SK-N-SH (cell line): ENCODE results near the gene UCP2. TPM values are rescaled to one million over a fixed set of nuclear protein-coding genes. Genes with fewer than 3 reads are reported as not detected.
A peak's percentile ranks its signal among the peaks of the same experiment; 100 is the strongest.

ENCODE experiments used
- CTCF ChIA-PET: fragments of 300-600, 350-600 bp; formaldehyde crosslinking; extraction: SDS; loops from one replicate; lab custom pipeline; 2021; lab: Yijun Ruan, JAX
- POLR2A ChIA-PET: fragments of 350-600 bp; sonication (Branson Sonifier 250); formaldehyde crosslinking; extraction: SDS; loops from one replicate; lab custom pipeline; 2020; ENCODE audit warnings: antibody characterized with exemption, inconsistent platforms; lab: Yijun Ruan, JAX
- DNase-seq: peaks from one replicate; pipeline ENCODE4 v3.0.0; 2012
- H2AFZ ChIP-seq: fragments of 200-600 bp; sonication (generic); 2 replicates; pipeline ENCODE4 v1.8.1; 2016; ENCODE audit warnings: antibody characterized with exemption, mild to moderate bottlenecking, low read depth
- H3F3A ChIP-seq: fragments of 200-600 bp; sonication (generic); replicated peaks from 2 replicates; pipeline ENCODE3; 2016; ENCODE audit warnings: antibody characterized with exemption, mild to moderate bottlenecking; ENCODE audit not compliant: insufficient read depth
- H3K27ac ChIP-seq, 2 experiments: fragments of 200-500 bp in 1 of 2; fragments of 200-600 bp in 1 of 2; sonication (Bioruptor generic) in 1 of 2; sonication (generic), shearing (Covaris generic) in 1 of 2; 2 replicates each; pipeline versions ENCODE4 v1.5.1 to v1.6.1; 2014 to 2016; ENCODE audit warnings: low read depth in 2 of 2, inconsistent platforms in 1 of 2, low read length in 1 of 2, mild to moderate bottlenecking in 1 of 2, mixed read lengths in 1 of 2
- H3K27me3 ChIP-seq: fragments of 200-600 bp; sonication (generic), shearing (Covaris generic); 2 replicates; pipeline ENCODE4 v1.6.1; 2016; ENCODE audit warnings: mixed run types; ENCODE audit not compliant: insufficient read depth
- H3K36me3 ChIP-seq, 2 experiments: fragments of 200-500 bp in 1 of 2; fragments of 200-600 bp in 1 of 2; sonication (Bioruptor generic) in 1 of 2; sonication (generic) in 1 of 2; replicated peaks in 1 of 2; 2 replicates each; pipeline versions ENCODE3 to v1.5.1; 2014 to 2016; ENCODE audit warnings: low read length in 1 of 2, mild to moderate bottlenecking in 1 of 2; ENCODE audit not compliant: insufficient read depth in 2 of 2, control insufficient read depth in 1 of 2
- H3K4me1 ChIP-seq, 2 experiments: fragments of 200-500 bp in 1 of 2; fragments of 200-600 bp in 1 of 2; sonication (Bioruptor generic) in 1 of 2; sonication (generic), shearing (Covaris generic) in 1 of 2; 2 replicates each; pipeline versions ENCODE4 v1.5.1 to v1.6.1; 2014 to 2016; ENCODE audit warnings: low read depth in 1 of 2, low read length in 1 of 2, mixed run types in 1 of 2; ENCODE audit not compliant: insufficient read depth in 2 of 2, control insufficient read depth in 1 of 2
- H3K4me2 ChIP-seq: fragments of 200-600 bp; sonication (generic), shearing (Covaris generic); 2 replicates; pipeline ENCODE4 v1.6.1; 2017; ENCODE audit warnings: mixed run types
- H3K4me3 ChIP-seq, 2 experiments: fragments of 200-500 bp in 1 of 2; fragments of 200-600 bp in 1 of 2; sonication (Bioruptor generic) in 1 of 2; sonication (generic), shearing (Covaris generic) in 1 of 2; 2 replicates each; pipeline versions ENCODE4 v1.5.1 to v1.8.1; 2014 to 2016; ENCODE audit warnings: low read depth in 2 of 2, inconsistent platforms in 1 of 2, low read length in 1 of 2, mild to moderate bottlenecking in 1 of 2, mixed read lengths in 1 of 2, moderate library complexity in 1 of 2
- H3K79me2 ChIP-seq: fragments of 200-600 bp; sonication (generic); 2 replicates; pipeline ENCODE4 v1.8.1; 2017; ENCODE audit warnings: mild to moderate bottlenecking; ENCODE audit not compliant: insufficient read depth
- H3K9ac ChIP-seq: fragments of 200-600 bp; sonication (generic); 2 replicates; pipeline ENCODE4 v1.6.1; 2017; ENCODE audit warnings: mixed run types
- H3K9me2 ChIP-seq: fragments of 200-600 bp; sonication (generic); 2 replicates; pipeline ENCODE4 v1.6.1; 2017; ENCODE audit warnings: mixed run types
- H3K9me3 ChIP-seq: fragments of 200-600 bp; sonication (generic); 2 replicates; pipeline ENCODE4 v1.6.1; 2017; ENCODE audit warnings: mixed run types, mild to moderate bottlenecking, moderate library complexity
- H4K20me1 ChIP-seq: fragments of 200-600 bp; sonication (generic); 2 replicates; pipeline ENCODE4 v1.6.1; 2017; ENCODE audit warnings: mild to moderate bottlenecking, mixed run types; ENCODE audit not compliant: insufficient read depth
- ELF1 ChIP-seq: IDR thresholded peaks from 2 replicates; pipeline ENCODE4 v1.4.0; 2012
- EP300 ChIP-seq, 2 experiments: IDR thresholded peaks; 2 replicates each; pipeline versions ENCODE4 v1.4.0 to v1.6.1; 2012; ENCODE audit warnings: borderline replicate concordance in 1 of 2, low read depth in 1 of 2, low read length in 1 of 2
- EZH2phosphoT487 ChIP-seq: fragments of 200-600 bp; sonication (generic); IDR thresholded peaks from 2 replicates; pipeline ENCODE4 v1.6.1; 2017; ENCODE audit warnings: low read depth, mixed run types, mild to moderate bottlenecking, antibody characterized with exemption, moderate library complexity, borderline replicate concordance
- FOSL2 ChIP-seq: IDR thresholded peaks from 2 replicates; pipeline ENCODE4 v1.4.0; 2012; ENCODE audit warnings: low read depth, mild to moderate bottlenecking, moderate library complexity, borderline replicate concordance
- FOXJ3 ChIP-seq: sonication (generic); formaldehyde crosslinking; IDR thresholded peaks from 2 replicates; pipeline ENCODE4 v1.5.1; 2020; ENCODE audit warnings: mild to moderate bottlenecking, missing genetic modification reagents
- FOXM1 ChIP-seq: IDR thresholded peaks from 2 replicates; pipeline ENCODE4 v1.4.0; 2012; ENCODE audit warnings: low read depth, mild to moderate bottlenecking
- GABPA ChIP-seq: IDR thresholded peaks from 2 replicates; pipeline ENCODE4 v1.4.0; 2012; ENCODE audit warnings: low read depth, mild to moderate bottlenecking
- GATA2 ChIP-seq: sonication (generic); formaldehyde crosslinking; IDR thresholded peaks from 2 replicates; pipeline ENCODE4 v1.5.0; 2020; ENCODE audit warnings: mild to moderate bottlenecking, missing genetic modification reagents
- MEF2A ChIP-seq: IDR thresholded peaks from 2 replicates; pipeline ENCODE4 v1.4.0; 2012; ENCODE audit warnings: low read depth, borderline replicate concordance
- MXI1 ChIP-seq: IDR thresholded peaks from 2 replicates; pipeline ENCODE4 v1.6.1; 2012; ENCODE audit warnings: mild to moderate bottlenecking, low read depth, low read length, improper control_type of control experiment
- NFIC ChIP-seq: IDR thresholded peaks from 2 replicates; pipeline ENCODE4 v1.4.0; 2012; ENCODE audit warnings: borderline replicate concordance
- NRF1 ChIP-seq: IDR thresholded peaks from 2 replicates; pipeline ENCODE4 v1.6.1; 2012; ENCODE audit warnings: low read depth, mild to moderate bottlenecking, low read length
- PBX3 ChIP-seq: IDR thresholded peaks from 2 replicates; pipeline ENCODE4; 2012
- POLR2AphosphoS5 ChIP-seq: IDR thresholded peaks from 2 replicates; pipeline ENCODE4 v1.6.1; 2012; ENCODE audit warnings: low read depth, low read length
- RAD21 ChIP-seq: IDR thresholded peaks from 2 replicates; pipeline ENCODE4 v1.6.1; 2012; ENCODE audit warnings: mild to moderate bottlenecking, low read length
- RCOR1 ChIP-seq: fragments of 150-350 bp; IDR thresholded peaks from 2 replicates; pipeline ENCODE4 v1.6.1; 2017; ENCODE audit warnings: antibody characterized with exemption, low read length
- RFX5 ChIP-seq: IDR thresholded peaks from 2 replicates; pipeline ENCODE4 v1.6.1; 2012; ENCODE audit warnings: mild to moderate bottlenecking, improper control_type of control experiment, low read length
- RXRA ChIP-seq: IDR thresholded peaks from 2 replicates; pipeline ENCODE4 v1.4.0; 2012; ENCODE audit warnings: low read depth, mild to moderate bottlenecking, borderline replicate concordance
- SIN3A ChIP-seq: IDR thresholded peaks from 2 replicates; pipeline ENCODE4 v1.6.1; 2012; ENCODE audit warnings: low read depth, mild to moderate bottlenecking, low read length, moderate library complexity, borderline replicate concordance
- SMC3 ChIP-seq: IDR thresholded peaks from 2 replicates; pipeline ENCODE4 v1.6.1; 2012; ENCODE audit warnings: low read depth, low read length, improper control_type of control experiment
- TAF1 ChIP-seq: IDR thresholded peaks from 2 replicates; pipeline ENCODE4 v1.6.1; 2012; ENCODE audit warnings: low read depth, mild to moderate bottlenecking, low read length, moderate library complexity, borderline replicate concordance
- TCF12 ChIP-seq: IDR thresholded peaks from 2 replicates; pipeline ENCODE4 v1.4.0; 2012
- TEAD4 ChIP-seq: IDR thresholded peaks from 2 replicates; pipeline ENCODE4 v1.4.0; 2012; ENCODE audit warnings: mild to moderate bottlenecking, borderline replicate concordance; ENCODE audit not compliant: insufficient read depth
- YY1 ChIP-seq: IDR thresholded peaks from 2 replicates; pipeline ENCODE4 v1.4.0; 2012; ENCODE audit warnings: low read depth, mild to moderate bottlenecking
- ZBTB33 ChIP-seq: IDR thresholded peaks from 2 replicates; pipeline ENCODE4 v1.4.0; 2012; ENCODE audit warnings: low read depth, borderline replicate concordance
- WGBS: methylation state at CpG from one replicate; pipeline ENCODE4 v1.1.6; 2017; ENCODE audit warnings: low lambda C conversion rate; 5-methylcytosine and 5-hydroxymethylcytosine counted together
- polyA plus RNA-seq, 3 experiments: library from polyadenylated mRNA; depleted of rRNA; stranded (reverse); fragments of >200 nt; gene quantifications; 2 replicates each; pipeline ENCODE4 v1.2.3, GENCODE V29; 2012
- TF ChIP-seq, protein P1 (sequence below): fragments of 150-350 bp; IDR thresholded peaks from 2 replicates; pipeline ENCODE4 v1.6.1; 2017; ENCODE audit warnings: antibody characterized with exemption, low read length, low read depth, borderline replicate concordance
- TF ChIP-seq, protein P2 (sequence below): fragments of 200-600 bp; sonication (generic); IDR thresholded peaks from 2 replicates; pipeline ENCODE4 v1.6.1; 2017; ENCODE audit warnings: antibody characterized with exemption, mild to moderate bottlenecking, moderate library complexity
- TF ChIP-seq, protein P3 (sequence below): fragments of 150-350 bp; IDR thresholded peaks from 2 replicates; pipeline ENCODE4 v1.6.1; 2016; ENCODE audit warnings: mild to moderate bottlenecking, low read depth, low read length

UCP2 gene
- 28.5 and 36.0 TPM in 2 replicates for polyA plus RNA-seq (2012; rRNA removed)
- polyA plus RNA-seq (2012; cell fraction: cytosol; rRNA removed), result 18.0 and 29.1 TPM in 2 replicates
- 14.2 and 16.1 TPM in 2 replicates for polyA plus RNA-seq (2012; cell fraction: nucleus; rRNA removed)

- Histone ChIP-seq H3K27ac (peak within 1 kb of the TSS; percentile 87 to 98), H3K9me2 (no peaks in the 10 kb centered on the region), H3K4me3 (peak within 1 kb of the TSS; percentile 70 to 93), H3K27me3 (no peaks in the 10 kb centered on the region), H3K4me2 (peak within 1 kb of the TSS; percentile 98), H3K9ac (peak within 1 kb of the TSS; percentile 83), H3F3A (peaks cover 2% of the 10 kb centered on the region), H2AFZ (peak within 1 kb of the TSS; percentile 98), H3K36me3 (peaks cover 0 to 21% of the 10 kb centered on the region in 2 experiments), H3K9me3 (no peaks in the 10 kb centered on the region), H3K4me1 (peaks cover 7 to 22% of the 10 kb centered on the region in 2 experiments; a peak in 2 of 4 replicates), H4K20me1 (no peaks in the 10 kb centered on the region), H3K79me2 (peaks cover 8% of the 10 kb centered on the region; the same call in 1 of the 2 replicates)
- 2% methylated on average over 12 of the region's 43 CpGs for WGBS
- ChIA-PET POLR2A (interaction anchor here (0.6 to 3.1 kb wide), 4 partner anchors 12 to 189 kb away, joined by 3 to 15 read pairs (median 3); partner anchors contain the start of gene PPME1), CTCF (interaction anchor here (1.4 to 4.6 kb wide), 2 partner anchors 16 to 19 kb away, joined by 4 to 21 read pairs; no protein-coding TSS in a partner anchor)
- peak; percentile 95 for DNase-seq
- no peak for TF ChIP-seq ELF1
- no peak for TF ChIP-seq RAD21
- TF ChIP-seq GABPA, result no peak
- TF ChIP-seq SIN3A, result 0 out of 2 replicates have a peak, but pooled peaks have one; percentile 24
- no peak for TF ChIP-seq SMC3
- no peak for TF ChIP-seq EZH2phosphoT487
- no peak for TF ChIP-seq MEF2A
- peak; percentile 74 for TF ChIP-seq MXI1
- TF ChIP-seq FOXJ3 (CRISPR knock-in tag), result no peak
- TF ChIP-seq TCF12, result no peak
- TF ChIP-seq TAF1, result peak; percentile 67; the same call in 1 of the 2 replicates
- TF ChIP-seq FOXM1, result no peak
- TF ChIP-seq, protein P1, sequence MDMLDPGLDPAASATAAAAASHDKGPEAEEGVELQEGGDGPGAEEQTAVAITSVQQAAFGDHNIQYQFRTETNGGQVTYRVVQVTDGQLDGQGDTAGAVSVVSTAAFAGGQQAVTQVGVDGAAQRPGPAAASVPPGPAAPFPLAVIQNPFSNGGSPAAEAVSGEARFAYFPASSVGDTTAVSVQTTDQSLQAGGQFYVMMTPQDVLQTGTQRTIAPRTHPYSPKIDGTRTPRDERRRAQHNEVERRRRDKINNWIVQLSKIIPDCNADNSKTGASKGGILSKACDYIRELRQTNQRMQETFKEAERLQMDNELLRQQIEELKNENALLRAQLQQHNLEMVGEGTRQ, result no peak
- TF ChIP-seq, protein P2, sequence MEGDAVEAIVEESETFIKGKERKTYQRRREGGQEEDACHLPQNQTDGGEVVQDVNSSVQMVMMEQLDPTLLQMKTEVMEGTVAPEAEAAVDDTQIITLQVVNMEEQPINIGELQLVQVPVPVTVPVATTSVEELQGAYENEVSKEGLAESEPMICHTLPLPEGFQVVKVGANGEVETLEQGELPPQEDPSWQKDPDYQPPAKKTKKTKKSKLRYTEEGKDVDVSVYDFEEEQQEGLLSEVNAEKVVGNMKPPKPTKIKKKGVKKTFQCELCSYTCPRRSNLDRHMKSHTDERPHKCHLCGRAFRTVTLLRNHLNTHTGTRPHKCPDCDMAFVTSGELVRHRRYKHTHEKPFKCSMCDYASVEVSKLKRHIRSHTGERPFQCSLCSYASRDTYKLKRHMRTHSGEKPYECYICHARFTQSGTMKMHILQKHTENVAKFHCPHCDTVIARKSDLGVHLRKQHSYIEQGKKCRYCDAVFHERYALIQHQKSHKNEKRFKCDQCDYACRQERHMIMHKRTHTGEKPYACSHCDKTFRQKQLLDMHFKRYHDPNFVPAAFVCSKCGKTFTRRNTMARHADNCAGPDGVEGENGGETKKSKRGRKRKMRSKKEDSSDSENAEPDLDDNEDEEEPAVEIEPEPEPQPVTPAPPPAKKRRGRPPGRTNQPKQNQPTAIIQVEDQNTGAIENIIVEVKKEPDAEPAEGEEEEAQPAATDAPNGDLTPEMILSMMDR, result no peak
- no peak for TF ChIP-seq EP300 (IDR thresholded peaks at IDR 0.05; ENCODE audit: borderline replicate concordance in 1 of 2, low read depth in 1 of 2, low read length in 1 of 2)
- TF ChIP-seq GATA2 (CRISPR knock-in tag), result no peak
- no peak for TF ChIP-seq RFX5
- TF ChIP-seq YY1, result 0 out of 2 replicates have a peak, but pooled peaks have one; percentile 10
- TF ChIP-seq POLR2AphosphoS5, result peak; percentile 69; the same call in 1 of the 2 replicates
- no peak for TF ChIP-seq TEAD4
- TF ChIP-seq, protein P3, sequence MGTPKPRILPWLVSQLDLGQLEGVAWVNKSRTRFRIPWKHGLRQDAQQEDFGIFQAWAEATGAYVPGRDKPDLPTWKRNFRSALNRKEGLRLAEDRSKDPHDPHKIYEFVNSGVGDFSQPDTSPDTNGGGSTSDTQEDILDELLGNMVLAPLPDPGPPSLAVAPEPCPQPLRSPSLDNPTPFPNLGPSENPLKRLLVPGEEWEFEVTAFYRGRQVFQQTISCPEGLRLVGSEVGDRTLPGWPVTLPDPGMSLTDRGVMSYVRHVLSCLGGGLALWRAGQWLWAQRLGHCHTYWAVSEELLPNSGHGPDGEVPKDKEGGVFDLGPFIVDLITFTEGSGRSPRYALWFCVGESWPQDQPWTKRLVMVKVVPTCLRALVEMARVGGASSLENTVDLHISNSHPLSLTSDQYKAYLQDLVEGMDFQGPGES, result no peak
- TF ChIP-seq RCOR1, result 0 out of 2 replicates have a peak, but pooled peaks have one; percentile 8
- no peak for TF ChIP-seq NFIC
- TF ChIP-seq FOSL2, result no peak
- TF ChIP-seq RXRA, result no peak
- TF ChIP-seq PBX3, result no peak
- no peak for TF ChIP-seq ZBTB33
- TF ChIP-seq NRF1, result peak; percentile 46; the same call in 1 of the 2 replicates
Measured at GRCh38 chr11:73982595-73982989, at the start of gene UCP2. Gene UCP2, minus strand, starts transcription at chr11:73982843. Its CDS starts 4,465 bp downstream, at chr11:73978378.
